ENCODE data around the gene SMIM11.
"Not testable (repeated sequence)": the region's sequence is repeated elsewhere in the genome, so short reads cannot be mapped to it uniquely, and the experiment has no call there.

Gene SMIM11

DNA sequence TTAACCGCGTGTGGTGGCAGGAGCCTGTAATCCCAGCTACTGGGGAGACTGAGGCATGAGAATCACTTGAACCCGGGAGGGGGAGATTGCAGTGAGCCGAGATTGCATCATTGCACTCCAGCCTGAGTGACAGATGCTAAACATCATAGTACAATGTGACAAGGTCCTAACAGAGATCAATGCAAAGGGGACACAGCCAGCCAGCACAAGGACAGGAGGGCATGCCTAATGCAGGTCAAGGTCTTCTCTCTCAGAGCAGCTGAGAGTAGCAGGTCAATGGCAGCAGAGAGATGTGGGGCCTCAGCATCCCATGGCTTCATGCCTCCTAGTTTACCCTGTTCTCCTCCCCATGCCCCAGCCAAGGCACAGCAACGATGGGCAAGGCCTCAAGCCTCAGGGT is 3.0 kb upstream of the SMIM11 start:
- H3K27me3 ChIP-seq (ENCODE audit: control insufficient read depth, insufficient read depth, low read length) = no peaks in the 10 kb centered on the region
- H3K27ac ChIP-seq (ENCODE audit: low read depth, low read length) = no peak overlapping the region
- 0 out of 2 replicates have a peak, but pooled peaks cover 3% of the 10 kb centered on the region for H3K4me1 ChIP-seq (ENCODE audit: control insufficient read depth, insufficient read depth, low read length)
- H3K9me3 ChIP-seq (ENCODE audit: control insufficient read depth, insufficient read depth, low read length) = no peaks in the 10 kb centered on the region
- H3K9ac ChIP-seq (ENCODE audit: low read depth, low read length) = no peak overlapping the region
- no peaks in the 10 kb centered on the region for H3K36me3 ChIP-seq (ENCODE audit: control insufficient read depth, insufficient read depth, low read length)
- H3K4me3 ChIP-seq (ENCODE audit: low read depth, low read length) = no peak overlapping the region

DNA sequence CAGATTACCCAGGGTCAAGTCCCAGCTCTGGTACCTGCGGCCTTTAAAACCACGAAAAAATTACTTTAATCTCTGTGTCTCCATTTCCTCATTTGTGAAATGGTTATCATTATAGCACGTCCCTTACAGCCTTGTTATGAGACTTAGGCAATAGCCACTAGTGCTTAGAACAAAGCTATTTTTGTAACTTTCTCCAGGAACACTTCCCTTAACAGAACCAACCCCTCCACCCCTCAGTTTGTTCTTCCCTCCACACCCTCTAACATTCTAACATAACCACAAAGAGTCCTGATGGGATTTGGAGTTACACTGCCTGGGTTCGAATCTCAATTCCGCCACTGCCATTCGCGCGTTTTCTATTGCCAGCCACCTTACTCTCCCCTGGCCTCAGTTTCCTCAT is 845 bp upstream of the SMIM11 start:
- not testable (repeated sequence) for H3K4me1 ChIP-seq (ENCODE audit: control insufficient read depth, insufficient read depth, low read length); H3K4me3 ChIP-seq (ENCODE audit: low read depth, low read length); H3K27ac ChIP-seq (ENCODE audit: low read depth, low read length)

DNA sequence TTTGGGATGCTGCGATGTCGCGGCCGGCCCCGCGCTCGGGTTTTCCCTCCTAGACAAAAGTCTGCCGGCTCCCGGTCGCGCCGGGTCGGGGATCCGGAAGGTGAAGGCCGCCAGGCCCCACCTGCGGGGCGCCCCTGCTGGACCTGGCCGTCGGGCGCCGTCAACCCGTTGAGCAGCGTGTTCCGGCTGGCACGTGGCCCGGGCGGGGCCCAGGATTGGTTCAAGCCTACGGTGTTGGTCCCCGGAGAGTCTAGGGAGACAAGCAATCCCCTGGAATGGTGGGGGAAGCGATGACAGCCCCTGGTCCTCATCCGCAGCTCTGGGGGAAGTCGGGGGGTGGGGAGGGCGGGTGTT is 289 bp downstream of the SMIM11 start:
- not testable (repeated sequence) for H3K9me3 ChIP-seq (ENCODE audit: control insufficient read depth, insufficient read depth, low read length); H3K4me1 ChIP-seq (ENCODE audit: control insufficient read depth, insufficient read depth, low read length); H3K27ac ChIP-seq (ENCODE audit: low read depth, low read length); H3K9ac ChIP-seq (ENCODE audit: low read depth, low read length); H3K36me3 ChIP-seq (ENCODE audit: control insufficient read depth, insufficient read depth, low read length); H3K27me3 ChIP-seq (ENCODE audit: control insufficient read depth, insufficient read depth, low read length); H3K4me3 ChIP-seq (ENCODE audit: low read depth, low read length)

More for the DNA sequence above, 845 bp upstream of the SMIM11 start:
- H3K27me3 ChIP-seq (ENCODE audit: control insufficient read depth, insufficient read depth, low read length); H3K9me3 ChIP-seq (ENCODE audit: control insufficient read depth, insufficient read depth, low read length); H3K36me3 ChIP-seq (ENCODE audit: control insufficient read depth, insufficient read depth, low read length); H3K9ac ChIP-seq (ENCODE audit: low read depth, low read length): not testable (repeated sequence)

DNA sequence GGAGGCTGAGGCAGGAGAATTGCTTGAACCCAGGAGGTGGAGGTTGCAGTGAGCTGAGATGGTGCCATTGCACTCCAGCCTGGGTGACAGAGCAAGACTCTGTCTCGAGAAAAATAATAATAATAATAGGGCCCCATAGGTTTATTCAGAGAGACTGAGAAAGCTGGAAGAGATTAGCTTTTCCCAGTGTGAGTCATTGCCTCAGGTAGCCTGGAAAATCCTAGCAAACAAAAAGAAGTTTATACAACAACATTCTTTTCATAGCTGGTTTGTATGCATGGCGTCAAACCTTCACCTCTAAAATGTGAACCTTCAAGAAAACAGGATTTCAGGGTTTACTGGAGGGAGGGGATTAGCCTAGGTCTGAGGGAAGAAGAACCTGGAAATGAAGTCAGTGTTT is 7.8 kb downstream of the SMIM11 start:
- not testable (repeated sequence) for H3K9me3 ChIP-seq (ENCODE audit: control insufficient read depth, insufficient read depth, low read length); H3K36me3 ChIP-seq (ENCODE audit: control insufficient read depth, insufficient read depth, low read length); H3K4me1 ChIP-seq (ENCODE audit: control insufficient read depth, insufficient read depth, low read length); H3K4me3 ChIP-seq (ENCODE audit: low read depth, low read length); H3K9ac ChIP-seq (ENCODE audit: low read depth, low read length); H3K27me3 ChIP-seq (ENCODE audit: control insufficient read depth, insufficient read depth, low read length); H3K27ac ChIP-seq (ENCODE audit: low read depth, low read length)

DNA sequence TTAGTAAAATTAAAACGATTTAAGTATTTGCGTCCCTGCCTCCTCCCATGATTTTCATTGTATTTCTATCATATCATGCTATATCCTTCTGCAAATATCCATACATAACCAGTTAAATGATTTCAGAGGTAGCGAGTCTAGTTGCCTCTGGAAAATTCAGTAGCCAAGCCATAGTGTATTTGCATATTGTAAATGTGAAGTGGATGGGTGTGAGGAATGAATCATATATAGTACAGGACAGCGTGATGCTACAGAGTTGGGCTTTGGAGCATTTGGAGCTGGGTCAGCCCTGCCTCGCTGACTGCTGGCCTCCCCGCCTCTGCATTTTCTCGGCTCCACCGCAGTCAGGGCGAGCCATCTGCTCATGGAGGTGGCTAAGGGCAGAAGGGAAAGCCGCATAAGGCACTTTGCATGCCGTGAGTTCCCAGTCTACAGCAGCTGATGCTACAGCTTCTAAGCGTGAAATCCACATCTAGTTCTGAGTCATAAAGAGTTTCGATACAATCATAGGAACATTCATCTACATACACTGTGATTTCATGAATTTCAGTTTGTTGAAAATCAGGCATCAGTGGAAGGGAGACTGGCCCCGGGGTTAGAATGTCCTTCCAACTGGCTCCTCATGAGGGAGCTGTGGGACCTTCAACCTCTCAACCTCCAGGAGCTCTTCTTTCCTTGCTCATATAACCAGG is 8.6 kb downstream of the SMIM11 start:
- H3K27ac ChIP-seq (ENCODE audit: low read depth, low read length); H3K27me3 ChIP-seq (ENCODE audit: control insufficient read depth, insufficient read depth, low read length); H3K9me3 ChIP-seq (ENCODE audit: control insufficient read depth, insufficient read depth, low read length); H3K4me3 ChIP-seq (ENCODE audit: low read depth, low read length); H3K36me3 ChIP-seq (ENCODE audit: control insufficient read depth, insufficient read depth, low read length); H3K4me1 ChIP-seq (ENCODE audit: control insufficient read depth, insufficient read depth, low read length); H3K9ac ChIP-seq (ENCODE audit: low read depth, low read length): not testable (repeated sequence)

DNA sequence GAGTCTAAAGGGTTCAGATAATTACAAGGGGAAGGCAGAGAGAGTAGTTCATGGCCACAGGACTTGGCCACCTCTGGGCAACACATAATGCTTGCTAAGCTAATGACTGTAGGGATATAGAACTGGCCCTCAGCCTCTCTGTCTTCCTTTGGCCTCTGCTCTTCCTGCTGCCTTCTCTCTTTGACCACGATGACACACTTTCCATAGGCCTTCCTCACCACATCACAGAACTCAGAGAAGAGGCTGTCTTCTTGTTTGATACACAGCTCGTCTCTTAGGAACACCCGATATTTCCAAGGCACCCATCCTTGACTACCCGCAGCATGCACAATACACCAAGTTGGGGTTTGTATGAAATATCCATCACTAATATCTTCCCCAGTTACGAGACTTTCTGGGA is 25.2 kb downstream of the SMIM11 start:
- H3K27ac ChIP-seq (ENCODE audit: low read depth, low read length); H3K9me3 ChIP-seq (ENCODE audit: control insufficient read depth, insufficient read depth, low read length); H3K9ac ChIP-seq (ENCODE audit: low read depth, low read length); H3K36me3 ChIP-seq (ENCODE audit: control insufficient read depth, insufficient read depth, low read length); H3K4me3 ChIP-seq (ENCODE audit: low read depth, low read length); H3K27me3 ChIP-seq (ENCODE audit: control insufficient read depth, insufficient read depth, low read length); H3K4me1 ChIP-seq (ENCODE audit: control insufficient read depth, insufficient read depth, low read length): not testable (repeated sequence)

DNA sequence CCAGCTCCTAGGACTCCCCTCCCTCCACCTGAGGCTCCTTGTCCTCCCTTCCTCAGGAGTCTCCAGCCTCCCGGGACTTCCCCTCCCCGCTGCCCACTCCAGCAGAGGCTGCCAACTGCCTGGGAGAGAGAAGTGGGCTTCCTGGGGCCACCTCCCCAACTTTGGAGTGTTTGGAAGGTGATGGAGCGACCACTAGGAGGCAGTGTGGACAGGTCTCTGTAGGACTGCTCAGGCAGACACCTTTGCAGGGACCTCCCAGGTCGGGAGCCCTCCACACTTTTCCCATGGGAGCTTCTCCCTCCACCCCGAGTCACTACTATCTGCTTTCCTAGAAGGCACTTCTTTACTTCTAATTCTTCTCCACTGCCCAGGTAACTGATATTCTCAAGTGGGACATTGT is 29.4 kb downstream of the SMIM11 start:
- not testable (repeated sequence) for H3K36me3 ChIP-seq (ENCODE audit: control insufficient read depth, insufficient read depth, low read length); H3K9ac ChIP-seq (ENCODE audit: low read depth, low read length); H3K27ac ChIP-seq (ENCODE audit: low read depth, low read length); H3K9me3 ChIP-seq (ENCODE audit: control insufficient read depth, insufficient read depth, low read length); H3K4me3 ChIP-seq (ENCODE audit: low read depth, low read length); H3K27me3 ChIP-seq (ENCODE audit: control insufficient read depth, insufficient read depth, low read length); H3K4me1 ChIP-seq (ENCODE audit: control insufficient read depth, insufficient read depth, low read length)

DNA sequence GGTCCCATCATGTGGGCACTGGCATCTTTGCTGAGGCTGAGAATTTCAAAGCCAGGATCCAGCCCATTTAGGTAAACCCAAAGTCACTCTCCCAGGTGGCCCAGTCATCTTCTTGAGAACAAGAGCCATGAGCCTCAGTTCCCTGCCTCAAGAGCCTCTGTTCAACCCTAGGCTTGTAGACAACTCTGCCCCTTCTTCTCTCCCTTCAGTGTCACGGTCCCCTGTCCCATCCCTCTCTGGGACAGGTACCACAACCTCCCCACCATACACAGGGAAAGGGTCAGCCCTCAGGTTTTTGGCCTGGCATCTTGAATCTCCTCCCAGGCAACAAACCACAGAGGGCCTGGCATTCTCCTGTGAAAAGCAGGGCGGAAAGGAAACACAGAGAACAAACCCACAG is 30.4 kb downstream of the SMIM11 start:
- not testable (repeated sequence) for H3K4me3 ChIP-seq (ENCODE audit: low read depth, low read length); H3K36me3 ChIP-seq (ENCODE audit: control insufficient read depth, insufficient read depth, low read length); H3K27me3 ChIP-seq (ENCODE audit: control insufficient read depth, insufficient read depth, low read length); H3K9me3 ChIP-seq (ENCODE audit: control insufficient read depth, insufficient read depth, low read length); H3K9ac ChIP-seq (ENCODE audit: low read depth, low read length); H3K4me1 ChIP-seq (ENCODE audit: control insufficient read depth, insufficient read depth, low read length); H3K27ac ChIP-seq (ENCODE audit: low read depth, low read length)

DNA sequence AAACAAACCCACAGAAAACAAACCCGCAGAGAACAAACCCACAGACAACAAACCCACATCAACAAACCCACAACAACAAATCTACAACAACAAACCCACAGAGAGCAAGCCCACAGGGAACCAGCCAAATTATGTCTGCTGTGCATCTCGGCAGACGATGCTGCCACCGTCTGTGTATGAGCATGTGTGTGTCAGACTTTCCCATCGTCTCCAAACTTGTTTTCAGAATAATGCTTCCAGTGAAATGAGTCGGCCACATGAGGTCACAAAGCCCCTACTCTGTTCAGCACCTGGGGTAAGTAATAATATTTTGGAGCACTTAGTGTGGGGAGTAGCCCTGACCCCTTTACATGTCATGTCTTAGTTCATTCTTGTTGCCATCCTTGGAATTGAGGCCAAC is 30.8 kb downstream of the SMIM11 start:
- not testable (repeated sequence) for H3K4me1 ChIP-seq (ENCODE audit: control insufficient read depth, insufficient read depth, low read length); H3K27me3 ChIP-seq (ENCODE audit: control insufficient read depth, insufficient read depth, low read length); H3K36me3 ChIP-seq (ENCODE audit: control insufficient read depth, insufficient read depth, low read length); H3K9me3 ChIP-seq (ENCODE audit: control insufficient read depth, insufficient read depth, low read length); H3K4me3 ChIP-seq (ENCODE audit: low read depth, low read length); H3K9ac ChIP-seq (ENCODE audit: low read depth, low read length); H3K27ac ChIP-seq (ENCODE audit: low read depth, low read length)

DNA sequence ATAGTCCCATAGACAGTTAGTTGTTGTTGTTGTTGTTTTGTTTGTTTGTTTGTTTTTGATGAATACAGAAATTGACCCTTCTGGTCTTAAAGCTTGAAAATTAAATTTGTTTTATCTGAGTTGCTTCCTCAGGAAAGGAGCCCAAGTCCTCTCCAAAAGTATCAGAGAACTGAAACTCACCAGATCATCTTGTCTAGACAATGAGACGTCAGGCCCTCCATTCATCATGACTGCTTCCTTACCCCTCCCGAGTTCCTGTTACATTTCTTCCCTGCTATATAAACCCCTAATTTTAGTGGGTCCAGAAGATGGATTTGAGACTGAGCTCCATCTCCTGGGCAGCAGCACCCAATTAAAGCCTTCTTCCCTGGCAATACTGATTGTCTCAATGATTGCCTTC is 31.4 kb downstream of the SMIM11 start:
- not testable (repeated sequence) for H3K4me1 ChIP-seq (ENCODE audit: control insufficient read depth, insufficient read depth, low read length); H3K36me3 ChIP-seq (ENCODE audit: control insufficient read depth, insufficient read depth, low read length); H3K4me3 ChIP-seq (ENCODE audit: low read depth, low read length); H3K27me3 ChIP-seq (ENCODE audit: control insufficient read depth, insufficient read depth, low read length); H3K9ac ChIP-seq (ENCODE audit: low read depth, low read length); H3K9me3 ChIP-seq (ENCODE audit: control insufficient read depth, insufficient read depth, low read length); H3K27ac ChIP-seq (ENCODE audit: low read depth, low read length)

DNA sequence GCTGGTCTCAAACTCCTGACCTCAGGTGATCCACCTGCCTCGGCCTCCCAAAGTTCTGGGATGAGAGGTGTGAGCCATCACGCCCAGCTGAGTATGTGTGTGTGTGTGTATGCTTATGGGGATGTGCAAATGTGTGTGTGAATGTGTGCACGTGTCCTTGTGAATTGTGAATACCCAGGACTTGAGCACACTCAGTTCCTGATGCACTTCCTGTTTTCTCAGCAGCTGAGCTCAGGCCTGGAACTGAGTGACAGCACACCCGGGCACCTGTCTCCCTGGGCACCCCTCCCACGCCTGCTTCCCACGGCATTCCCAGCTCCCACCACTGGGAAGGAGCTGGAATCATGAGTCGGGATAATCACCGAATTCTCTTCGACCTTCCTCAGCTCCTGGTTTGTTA is 32.0 kb downstream of the SMIM11 start:
- H3K27me3 ChIP-seq (ENCODE audit: control insufficient read depth, insufficient read depth, low read length); H3K9me3 ChIP-seq (ENCODE audit: control insufficient read depth, insufficient read depth, low read length); H3K27ac ChIP-seq (ENCODE audit: low read depth, low read length); H3K36me3 ChIP-seq (ENCODE audit: control insufficient read depth, insufficient read depth, low read length); H3K4me1 ChIP-seq (ENCODE audit: control insufficient read depth, insufficient read depth, low read length); H3K9ac ChIP-seq (ENCODE audit: low read depth, low read length); H3K4me3 ChIP-seq (ENCODE audit: low read depth, low read length): not testable (repeated sequence)

DNA sequence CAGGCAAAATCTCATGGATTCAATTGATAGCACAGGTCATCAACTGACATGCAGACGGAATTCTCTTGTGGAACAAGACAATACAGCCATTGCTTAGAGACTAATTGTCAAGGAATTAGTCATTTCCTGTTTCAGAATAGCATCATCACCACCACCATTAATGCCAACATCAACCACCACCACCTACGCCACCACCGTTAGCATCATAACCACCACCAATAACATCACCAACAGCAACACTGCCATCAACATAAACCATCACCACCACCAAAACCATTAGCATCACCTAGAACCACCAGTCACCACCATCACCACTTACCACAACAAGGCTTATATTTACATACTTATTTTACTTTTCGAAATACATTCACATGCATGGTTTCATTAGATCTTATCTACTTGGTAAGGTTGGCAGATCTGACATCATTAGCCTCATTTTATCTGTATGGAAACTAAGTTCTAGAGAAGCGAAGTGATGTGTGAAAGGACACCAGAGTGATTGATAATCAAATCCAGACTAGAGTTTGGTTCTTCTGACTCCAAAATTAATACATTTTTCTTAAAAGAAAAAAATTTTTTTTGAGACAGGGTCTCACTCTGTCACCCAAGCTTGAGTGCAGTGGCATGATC is 42.3 kb downstream of the SMIM11 start:
- not testable (repeated sequence) for H3K9ac ChIP-seq (ENCODE audit: low read depth, low read length); H3K27me3 ChIP-seq (ENCODE audit: control insufficient read depth, insufficient read depth, low read length)

More for the DNA sequence above, 42.3 kb downstream of the SMIM11 start:
- H3K27ac ChIP-seq (ENCODE audit: low read depth, low read length); H3K4me1 ChIP-seq (ENCODE audit: control insufficient read depth, insufficient read depth, low read length); H3K36me3 ChIP-seq (ENCODE audit: control insufficient read depth, insufficient read depth, low read length); H3K9me3 ChIP-seq (ENCODE audit: control insufficient read depth, insufficient read depth, low read length); H3K4me3 ChIP-seq (ENCODE audit: low read depth, low read length): not testable (repeated sequence)

All from HUES48 (cell line).